MCF 10A (cell line): ENCODE data around the gene SAP25. TPM values are rescaled to one million over a fixed set of nuclear protein-coding genes. Genes with fewer than 3 reads are reported as not detected.

Experiments
- BruUV-seq: library from RNA; stranded (reverse); fragments of 400-500 nt; replicated peaks from 2 replicates; lab custom pipeline; 2021; lab: Mats Ljungman, UMichigan
- CTCF ChIA-PET: fragments of 300-600 bp; sonication (Branson Sonifier 250); formaldehyde crosslinking; extraction: SDS; loops from one replicate; lab custom pipeline; 2021; ENCODE audit warnings: antibody characterized with exemption, inconsistent platforms; lab: Yijun Ruan, JAX
- POLR2A ChIA-PET: fragments of 300-600, 350-650 bp; sonication (Branson Sonifier 250); formaldehyde crosslinking; extraction: SDS; loops from one replicate; lab custom pipeline; 2020; ENCODE audit warnings: antibody characterized with exemption, inconsistent platforms; lab: Yijun Ruan, JAX
- DNase-seq: peaks from one replicate; pipeline ENCODE4 v3.0.0-alpha.2; 2018; ENCODE audit not compliant: unreplicated experiment
- H3K27ac Mint-ChIP-seq: one replicate; pipeline ENCODE4 v1.8.0; 2022; ENCODE audit warnings: mild to moderate bottlenecking, low read depth, mixed read lengths; ENCODE audit not compliant: unreplicated experiment
- H3K27me3 Mint-ChIP-seq: one replicate; pipeline ENCODE4 v1.8.0; 2022; ENCODE audit warnings: mixed read lengths; ENCODE audit not compliant: insufficient read depth, unreplicated experiment
- H3K36me3 Mint-ChIP-seq: one replicate; pipeline ENCODE4 v1.8.0; 2022; ENCODE audit warnings: mild to moderate bottlenecking, moderate library complexity, mixed read lengths; ENCODE audit not compliant: insufficient read depth, unreplicated experiment
- H3K4me1 Mint-ChIP-seq: one replicate; pipeline ENCODE4 v1.8.0; 2022; ENCODE audit warnings: mixed read lengths; ENCODE audit not compliant: insufficient read depth, unreplicated experiment
- H3K4me3 Mint-ChIP-seq: one replicate; pipeline ENCODE4 v1.8.0; 2022; ENCODE audit warnings: mild to moderate bottlenecking, moderate library complexity, mixed read lengths; ENCODE audit not compliant: unreplicated experiment
- H3K9me3 Mint-ChIP-seq: one replicate; pipeline ENCODE4 v1.8.0; 2022; ENCODE audit warnings: mixed read lengths; ENCODE audit not compliant: unreplicated experiment
- intact Hi-C: fragments of 100-400 bp; cut with micrococcal nuclease; formaldehyde crosslinking; loops from 2 replicates; pipeline ENCODE4 v1.14.1; 2022
- total RNA-seq: library from RNA; stranded (reverse); gene quantifications from 2 replicates; pipeline ENCODE4 v1.2.3, GENCODE V29; 2022
- TF ChIP-seq, protein P1 (sequence below): fragments of 200-600 bp; IDR thresholded peaks from one replicate; pipeline ENCODE4 v1.8.0; 2022; ENCODE audit warnings: antibody characterized with exemption, mild to moderate bottlenecking; ENCODE audit not compliant: unreplicated experiment

SAP25 gene
- total RNA-seq, 1 experiment from 2014 or later = 1.2 TPM

DNA sequence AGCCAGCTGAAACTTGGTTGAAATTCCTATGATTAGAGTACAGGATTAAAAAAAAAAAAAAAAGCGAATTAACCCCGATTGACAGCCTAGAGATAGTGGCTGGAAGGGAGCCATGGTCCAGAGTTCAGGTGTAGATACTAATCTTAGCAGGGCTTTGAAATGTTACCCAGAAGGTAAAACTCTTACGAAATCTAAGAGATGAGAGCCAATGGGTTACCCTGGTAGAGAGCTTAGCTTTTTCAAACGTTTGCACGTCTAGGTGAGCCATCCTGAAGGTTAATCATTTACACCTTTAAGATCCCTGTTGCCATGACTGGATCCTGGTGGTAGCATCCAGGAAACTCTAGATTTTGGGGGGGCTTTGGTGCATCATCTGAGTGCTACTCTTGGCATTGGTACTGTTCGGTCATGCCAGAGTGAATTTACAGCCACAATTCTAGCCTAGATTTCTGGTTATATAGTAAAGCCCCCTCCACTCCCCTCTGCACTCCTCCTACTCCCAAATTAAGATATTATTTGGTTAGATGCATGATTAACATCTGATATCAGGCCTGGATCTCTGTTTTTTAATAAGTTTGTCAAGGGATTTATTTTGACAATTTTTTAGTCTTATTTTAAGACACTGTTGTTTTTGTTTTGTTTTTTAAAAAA is 33.5 kb downstream of the SAP25 start:
- no peaks in the 10 kb centered on the region for H3K36me3 Mint-ChIP-seq
- ChIA-PET CTCF (interaction anchor here (0.6 to 1.0 kb wide), 2 partner anchors 9 to 164 kb away, joined by 3 read pairs; no protein-coding TSS in a partner anchor), POLR2A (interaction anchor here (0.6 to 2.6 kb wide), 9 partner anchors 14 to 67 kb away, joined by 3 to 20 read pairs (median 6); partner anchors contain the start of genes FBXO24, LRCH4 and TSC22D4)
- TF ChIP-seq, protein P1, sequence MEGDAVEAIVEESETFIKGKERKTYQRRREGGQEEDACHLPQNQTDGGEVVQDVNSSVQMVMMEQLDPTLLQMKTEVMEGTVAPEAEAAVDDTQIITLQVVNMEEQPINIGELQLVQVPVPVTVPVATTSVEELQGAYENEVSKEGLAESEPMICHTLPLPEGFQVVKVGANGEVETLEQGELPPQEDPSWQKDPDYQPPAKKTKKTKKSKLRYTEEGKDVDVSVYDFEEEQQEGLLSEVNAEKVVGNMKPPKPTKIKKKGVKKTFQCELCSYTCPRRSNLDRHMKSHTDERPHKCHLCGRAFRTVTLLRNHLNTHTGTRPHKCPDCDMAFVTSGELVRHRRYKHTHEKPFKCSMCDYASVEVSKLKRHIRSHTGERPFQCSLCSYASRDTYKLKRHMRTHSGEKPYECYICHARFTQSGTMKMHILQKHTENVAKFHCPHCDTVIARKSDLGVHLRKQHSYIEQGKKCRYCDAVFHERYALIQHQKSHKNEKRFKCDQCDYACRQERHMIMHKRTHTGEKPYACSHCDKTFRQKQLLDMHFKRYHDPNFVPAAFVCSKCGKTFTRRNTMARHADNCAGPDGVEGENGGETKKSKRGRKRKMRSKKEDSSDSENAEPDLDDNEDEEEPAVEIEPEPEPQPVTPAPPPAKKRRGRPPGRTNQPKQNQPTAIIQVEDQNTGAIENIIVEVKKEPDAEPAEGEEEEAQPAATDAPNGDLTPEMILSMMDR = no peak
- no peaks in the 10 kb centered on the region for H3K9me3 Mint-ChIP-seq
- peaks cover 41% of the 10 kb centered on the region for H3K4me1 Mint-ChIP-seq
- no peaks in the 10 kb centered on the region for H3K27me3 Mint-ChIP-seq
- no TSS peak for BruUV-seq
- intact Hi-C loops = no loop called here
- no peak for DNase-seq
- H3K4me3 Mint-ChIP-seq = peak overlapping the region; percentile 81
- H3K27ac Mint-ChIP-seq = no peak overlapping the region

DNA sequence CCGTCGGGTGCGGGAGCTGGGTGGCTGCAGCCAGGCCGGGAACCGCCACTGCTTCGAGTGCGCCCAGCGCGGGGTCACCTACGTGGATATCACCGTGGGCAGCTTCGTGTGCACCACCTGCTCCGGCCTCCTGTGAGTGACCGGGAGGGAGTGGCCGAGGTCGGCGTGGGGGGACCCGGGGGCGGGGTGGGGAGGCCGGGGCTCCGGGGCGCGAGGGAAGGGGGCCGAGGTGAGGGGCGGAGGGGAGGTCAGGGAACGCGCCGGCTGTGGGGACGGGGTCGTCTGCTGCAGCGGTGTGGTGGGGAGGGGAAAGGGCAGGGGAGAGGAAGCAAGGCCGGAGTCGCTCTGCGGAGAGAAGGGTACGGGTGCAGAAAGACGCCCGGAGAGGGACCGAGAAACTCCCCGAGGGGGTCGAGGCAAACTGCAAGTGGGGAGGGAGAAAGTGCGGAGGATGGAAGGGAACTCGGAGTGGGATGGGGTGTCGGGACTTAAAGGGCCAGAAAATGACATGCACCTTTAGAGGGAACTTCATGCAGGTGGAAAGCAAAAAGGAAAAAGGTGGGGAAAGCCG is 34.2 kb downstream of the SAP25 start:
- POLR2A ChIA-PET = interaction anchor here (0.5 to 2.6 kb wide), 18 partner anchors 10 to 555 kb away, joined by 3 to 20 read pairs (median 5); partner anchors contain the start of genes FBXO24, LRCH4, POP7 and TSC22D4
- H3K27me3 Mint-ChIP-seq = no peaks in the 10 kb centered on the region
- TF ChIP-seq, protein P1 = no peak
- peak overlapping the region; percentile 81 for H3K4me3 Mint-ChIP-seq
- no peak for DNase-seq
- H3K4me1 Mint-ChIP-seq = peaks cover 34% of the 10 kb centered on the region
- H3K9me3 Mint-ChIP-seq = no peaks in the 10 kb centered on the region
- CTCF ChIA-PET = interaction anchor here (0.6 to 1.0 kb wide), 3 partner anchors 8 to 164 kb away, joined by 3 read pairs; no protein-coding TSS in a partner anchor
- peak overlapping the region; percentile 36 for H3K27ac Mint-ChIP-seq
- no peaks in the 10 kb centered on the region for H3K36me3 Mint-ChIP-seq
- intact Hi-C loops = no loop called here
- no TSS peak for BruUV-seq

DNA sequence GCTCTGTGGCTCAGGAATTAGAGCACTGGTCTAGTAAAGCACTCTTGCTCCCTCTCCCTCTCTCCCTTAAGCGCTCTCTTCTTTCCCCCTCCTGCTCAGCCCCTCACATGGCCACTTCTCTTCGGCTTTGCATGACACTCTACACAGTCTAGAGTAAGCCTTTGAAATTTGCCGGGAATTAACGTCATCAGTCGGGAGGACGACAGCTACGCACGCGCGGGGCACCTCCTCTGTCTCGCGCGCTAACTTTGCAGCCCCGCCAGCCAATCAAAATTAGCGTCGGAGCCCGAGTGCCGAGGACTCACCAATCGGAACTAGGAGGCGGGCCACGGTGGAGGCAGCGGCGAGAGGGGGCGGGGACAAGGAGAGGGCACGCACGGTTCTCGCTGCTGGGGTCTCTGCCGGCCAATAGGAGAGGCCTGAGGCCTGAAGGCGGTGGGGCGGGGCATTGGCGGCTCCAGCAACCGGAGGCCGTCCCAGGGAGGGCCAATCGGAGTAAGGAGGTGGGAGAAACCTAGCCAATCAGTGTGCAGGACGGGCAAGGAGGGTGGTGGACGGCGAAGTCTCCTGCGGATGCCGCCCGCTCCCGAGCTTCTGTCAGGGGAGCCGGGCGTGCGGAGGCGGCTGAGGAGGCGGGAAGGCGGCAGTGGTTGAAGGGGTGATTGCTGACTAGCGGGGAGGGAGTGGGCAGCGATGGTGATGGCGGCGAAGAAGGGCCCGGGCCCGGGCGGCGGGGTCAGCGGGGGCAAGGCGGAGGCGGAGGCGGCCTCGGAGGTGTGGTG is 34.9 kb downstream of the SAP25 start, which contains the start of gene AGFG2:
Gene AGFG2 (plus strand): TSS at position 550 of the 782 bp plus-strand sequence. CDS start 144 bp downstream, at position 694.
- no TSS peak for BruUV-seq
- Mint-ChIP-seq H3K27me3 (no peaks in the 10 kb centered on the region), H3K4me1 (peaks cover 28% of the 10 kb centered on the region), H3K4me3 (peak within 1 kb of the TSS; percentile 81), H3K9me3 (no peaks in the 10 kb centered on the region), H3K36me3 (no peaks in the 10 kb centered on the region), H3K27ac (peak within 1 kb of the TSS; percentile 36)
- intact Hi-C loops = no loop called here
- DNase-seq = peak; percentile 100
- TF ChIP-seq, protein P1 = no peak
- ChIA-PET CTCF (interaction anchor here (0.5 to 1.5 kb wide), 5 partner anchors 19 to 195 kb away, joined by 3 to 5 read pairs (median 3); no protein-coding TSS in a partner anchor), POLR2A (interaction anchor here (0.5 to 2.6 kb wide), 24 partner anchors 10 to 1129 kb away, joined by 3 to 20 read pairs (median 4); partner anchors contain the start of genes FBXO24, LRCH4, MEPCE and POP7)
